HL-60/S4 (cell line): Measurements from ENCODE around the gene IGFL3.
"Not testable (repeated sequence)": the region's sequence is repeated elsewhere in the genome, so short reads cannot be mapped to it uniquely, and the experiment has no call there.

Experiments used
- in situ Hi-C: fragments of 300-500 bp; cut with MboI; formaldehyde crosslinking; loops from 2 replicates; pipeline ENCODE4 v1.14.3; 2022; ENCODE audit warnings: low sequenced_read_pairs

The IGFL3 gene

DNA sequence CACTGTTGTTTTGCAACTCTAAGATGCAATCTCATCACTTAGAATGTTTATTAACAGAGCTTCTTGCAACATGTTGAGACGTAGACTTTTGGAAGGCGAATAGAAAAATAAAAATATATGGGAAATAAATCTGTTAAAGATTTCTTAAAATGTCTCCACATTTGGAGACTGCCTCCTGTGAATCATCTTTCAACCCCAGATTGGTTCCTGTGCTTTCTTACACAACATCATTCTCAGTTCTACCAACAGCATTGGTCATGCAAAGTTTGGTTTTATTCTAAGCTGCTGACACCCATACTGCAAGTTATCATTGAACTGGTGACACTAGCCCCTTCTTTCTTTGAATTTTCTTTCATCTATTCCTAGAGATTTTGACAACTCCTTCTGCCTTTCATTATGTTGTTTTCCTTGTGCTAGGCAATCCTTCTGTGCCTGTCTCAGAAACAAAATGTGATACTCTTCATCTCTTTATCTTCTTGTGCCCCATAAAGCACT is 1.6 kb upstream of the IGFL3 start:
- in situ Hi-C loops: no loop called here

DNA sequence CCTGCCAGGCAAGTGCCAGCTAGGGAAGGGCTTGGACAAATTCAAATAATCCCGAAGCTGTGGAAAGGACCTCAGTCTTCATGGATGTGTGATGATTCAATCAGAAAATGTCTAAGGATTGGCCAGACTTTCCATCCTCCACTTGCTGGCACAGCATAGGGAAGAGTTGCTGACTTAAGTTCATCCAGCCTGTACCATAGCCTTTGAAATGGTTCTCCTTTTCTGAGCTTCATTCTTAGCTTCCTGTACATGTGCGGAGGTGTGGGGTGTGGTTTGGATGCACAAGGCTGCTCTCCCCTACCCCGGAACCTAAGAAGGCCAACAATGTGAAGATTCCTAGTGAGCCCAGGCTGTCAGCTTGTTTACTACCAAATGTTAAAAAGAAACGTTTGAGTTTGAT is 959 bp upstream of the IGFL3 start:
- in situ Hi-C loops: no loop called here

DNA sequence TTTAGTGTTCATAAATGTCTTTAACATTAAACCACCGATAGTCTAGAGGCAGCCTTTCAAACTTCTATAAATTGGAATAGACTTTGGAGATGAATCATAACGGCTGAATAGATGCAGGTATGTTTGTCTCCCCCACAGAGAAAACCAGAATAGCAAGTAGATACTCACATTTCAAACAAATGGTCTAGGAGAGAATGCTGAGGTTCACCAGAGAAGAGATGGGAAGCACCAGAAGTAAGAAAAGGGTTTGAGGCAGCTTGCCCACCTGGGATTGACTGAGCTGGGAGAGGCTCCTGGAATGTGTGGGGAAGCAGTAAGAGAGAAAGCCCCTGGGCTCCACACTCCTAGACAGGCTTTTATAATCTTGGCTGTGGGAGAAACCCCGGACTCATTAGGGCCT is 6.4 kb downstream of the IGFL3 start:
- in situ Hi-C loops: no loop called here

DNA sequence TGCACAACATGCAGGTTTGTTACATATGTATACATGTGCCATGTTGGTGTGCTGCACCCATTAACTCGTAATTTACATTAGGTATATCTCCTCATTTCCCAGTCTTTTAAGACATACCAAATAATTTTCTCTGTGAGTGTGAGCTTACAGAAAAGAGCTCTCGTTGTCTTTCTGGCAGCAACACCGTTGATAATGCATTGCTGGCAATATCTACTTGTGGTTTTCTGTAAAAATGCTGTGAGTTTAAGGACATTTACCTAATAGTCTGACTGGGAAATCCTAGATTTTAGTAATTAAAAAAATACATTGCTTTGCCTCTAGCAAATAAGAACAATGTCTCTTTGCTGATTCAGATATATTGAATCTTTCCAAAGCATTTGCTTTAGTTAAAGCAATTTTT is 8.4 kb downstream of the IGFL3 start:
- in situ Hi-C loops: no loop called here

DNA sequence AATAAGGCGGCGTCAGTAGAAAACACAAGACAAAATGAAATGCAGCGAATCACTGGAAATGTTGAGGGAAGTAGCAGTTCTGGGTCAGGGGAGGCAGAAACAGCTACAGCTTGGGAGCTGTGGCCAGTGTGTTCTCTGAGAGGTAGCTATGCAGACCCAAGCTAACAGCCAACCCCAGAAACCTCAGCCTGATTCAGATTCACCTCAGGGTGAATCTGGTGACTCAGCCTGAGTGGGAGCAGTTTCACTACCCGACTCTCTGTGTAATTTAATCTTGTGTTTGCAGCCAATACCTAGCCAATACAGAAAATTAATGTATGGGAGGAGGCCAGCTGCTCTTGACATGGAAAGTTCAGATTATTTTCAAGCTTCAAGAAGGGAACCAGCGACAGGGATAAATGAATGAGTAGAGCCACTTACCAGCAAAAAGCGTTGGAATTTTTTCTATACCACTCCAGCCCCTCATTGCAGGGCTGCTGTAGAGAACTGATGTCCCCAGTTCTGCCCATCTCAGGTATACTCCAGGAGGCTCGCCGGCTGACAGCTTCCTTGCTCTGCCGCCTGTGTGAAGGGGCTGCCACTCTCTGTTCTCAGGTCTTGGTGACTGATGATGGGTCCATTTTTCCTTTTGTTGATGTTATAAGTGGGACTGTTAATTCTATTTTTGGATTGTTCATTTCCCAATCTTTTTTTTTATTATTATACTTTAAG is 8.9 kb downstream of the IGFL3 start:
- in situ Hi-C loops: no loop called here

DNA sequence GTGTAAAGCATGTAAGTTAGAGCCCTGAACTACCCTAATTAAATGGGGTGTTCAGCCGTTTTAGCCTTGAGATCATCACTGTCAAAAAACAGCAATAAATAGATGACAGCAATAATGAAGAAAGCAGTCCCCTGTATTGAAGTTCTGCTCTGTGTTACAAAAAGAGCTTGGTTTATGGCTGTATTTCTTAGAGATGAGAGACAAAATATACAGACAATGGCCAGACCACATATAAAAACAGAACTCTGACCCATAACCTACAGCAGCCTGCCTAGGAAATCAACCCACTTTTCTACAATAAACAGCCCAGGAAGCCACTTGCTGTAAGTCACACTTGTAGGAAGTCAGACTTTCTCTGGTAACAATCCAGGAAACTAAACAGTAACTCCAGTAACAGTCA is 10.8 kb downstream of the IGFL3 start:
- in situ Hi-C loops: no loop called here

DNA sequence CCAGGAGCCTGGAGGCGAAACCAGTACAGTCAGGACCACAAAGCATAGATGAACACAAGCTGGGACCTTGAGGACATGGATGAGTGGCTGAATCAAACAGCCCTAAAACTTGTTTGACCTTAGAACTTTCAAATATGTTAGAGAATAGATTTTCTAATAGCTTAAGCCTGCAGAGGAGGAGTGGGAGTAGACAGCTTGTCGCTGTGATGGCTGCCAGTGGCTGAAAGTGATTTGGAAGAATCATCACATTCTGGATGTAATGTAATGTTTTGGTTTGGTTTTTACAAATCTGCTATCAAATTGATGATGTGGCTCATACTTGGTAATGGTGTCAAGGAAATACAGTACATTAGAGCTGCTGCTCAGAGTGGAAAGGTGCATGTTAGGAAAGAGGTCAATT is 12.0 kb downstream of the IGFL3 start:
- in situ Hi-C loops: no loop called here

DNA sequence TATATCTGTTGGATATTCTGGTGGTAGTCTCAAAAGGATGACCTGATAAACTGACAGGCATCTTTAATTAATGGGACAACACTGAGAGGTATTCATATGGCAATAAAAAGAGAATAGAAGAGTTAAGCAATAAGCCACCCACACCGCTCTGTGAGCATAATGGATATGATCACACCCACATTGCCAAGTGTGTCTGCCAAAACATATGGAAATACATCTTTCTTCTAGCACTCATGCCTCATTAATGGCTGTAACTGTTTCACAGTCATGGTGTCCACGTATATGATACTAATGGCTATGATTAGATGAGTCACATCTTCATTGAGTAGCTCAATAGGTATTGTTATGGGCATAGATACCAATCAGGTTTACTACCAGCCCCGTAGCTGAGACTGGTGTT is 13.1 kb downstream of the IGFL3 start:
- in situ Hi-C loops: no loop called here

DNA sequence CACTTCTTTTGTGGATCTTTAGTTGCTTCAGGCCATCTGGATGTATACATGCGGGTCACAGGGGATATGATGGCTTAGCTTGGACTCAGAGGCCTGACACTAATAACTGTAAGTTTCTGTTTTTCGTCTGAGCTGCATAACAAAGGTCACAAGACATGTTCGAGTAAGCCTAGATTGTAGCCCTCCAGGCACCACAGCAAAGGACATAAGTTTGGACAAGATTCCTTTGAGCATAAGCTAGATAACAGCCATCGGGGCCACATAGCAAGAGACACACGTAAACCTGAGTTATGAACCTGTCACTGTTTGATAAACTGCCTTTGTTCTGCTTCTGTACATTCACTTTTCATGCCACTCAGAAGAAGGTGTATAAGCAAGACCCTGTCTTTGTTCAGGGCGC is 14.6 kb downstream of the IGFL3 start:
- in situ Hi-C loops: no loop called here

DNA sequence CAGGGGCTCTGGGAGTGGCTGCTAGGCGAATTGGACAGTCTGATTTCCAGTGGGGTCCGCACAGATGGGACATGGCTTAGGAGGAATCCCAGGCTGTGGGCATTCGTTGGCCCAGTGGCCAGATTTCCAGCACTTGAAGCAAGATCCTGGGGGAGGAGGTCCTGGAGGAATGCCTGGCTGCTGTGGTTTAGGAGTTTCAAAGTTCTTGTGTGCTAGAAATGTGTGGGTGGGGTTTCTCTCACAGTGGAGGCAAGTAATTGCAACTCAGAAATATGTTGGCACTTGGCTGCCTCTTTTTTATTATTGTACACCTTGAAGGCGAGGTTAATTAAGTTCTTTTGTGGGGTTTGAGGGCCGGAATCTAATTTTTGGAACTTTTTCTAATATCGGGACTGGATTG is 17.1 kb downstream of the IGFL3 start:
- in situ Hi-C loops: no loop called here

DNA sequence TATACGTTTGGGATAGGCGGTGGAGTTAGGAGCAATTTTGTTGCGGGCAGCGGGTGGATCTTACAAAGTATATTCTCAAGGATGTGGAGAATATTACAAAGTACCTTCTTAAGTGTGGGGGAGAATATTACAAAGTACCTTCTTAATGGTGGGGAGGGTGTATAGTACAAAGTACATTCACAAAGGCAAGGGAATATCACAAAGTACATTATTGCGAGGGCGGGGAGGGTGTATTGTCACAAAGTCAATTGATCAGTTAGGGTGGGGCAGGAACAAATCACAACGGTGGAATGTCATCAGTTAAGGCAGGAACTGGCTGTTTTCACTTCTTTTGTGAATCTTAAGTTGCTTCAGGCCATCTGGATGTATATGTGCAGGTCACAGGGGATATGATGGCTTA is 22.2 kb downstream of the IGFL3 start:
- in situ Hi-C loops: not testable (repeated sequence)

DNA sequence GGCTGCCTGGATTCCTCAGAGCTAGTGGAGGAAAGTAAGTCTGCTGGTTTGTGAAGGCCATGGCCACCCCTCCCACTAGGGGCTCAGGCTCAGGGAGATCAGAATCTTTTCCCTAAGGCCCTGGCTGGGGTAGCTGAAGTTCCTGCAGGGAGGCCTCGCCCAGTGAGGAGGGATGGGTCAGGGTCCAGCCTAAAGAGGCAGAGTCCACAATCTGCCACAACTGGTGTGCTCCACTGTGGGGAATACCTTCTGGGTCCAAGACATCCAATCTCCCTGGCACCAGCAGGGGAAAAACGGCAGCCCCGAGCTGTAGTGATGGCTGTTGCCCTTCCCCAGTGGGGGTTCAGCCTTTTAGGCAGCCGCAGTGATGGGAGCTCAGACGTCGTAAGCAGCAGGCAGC is 23.2 kb downstream of the IGFL3 start:
- in situ Hi-C loops: no loop called here

DNA sequence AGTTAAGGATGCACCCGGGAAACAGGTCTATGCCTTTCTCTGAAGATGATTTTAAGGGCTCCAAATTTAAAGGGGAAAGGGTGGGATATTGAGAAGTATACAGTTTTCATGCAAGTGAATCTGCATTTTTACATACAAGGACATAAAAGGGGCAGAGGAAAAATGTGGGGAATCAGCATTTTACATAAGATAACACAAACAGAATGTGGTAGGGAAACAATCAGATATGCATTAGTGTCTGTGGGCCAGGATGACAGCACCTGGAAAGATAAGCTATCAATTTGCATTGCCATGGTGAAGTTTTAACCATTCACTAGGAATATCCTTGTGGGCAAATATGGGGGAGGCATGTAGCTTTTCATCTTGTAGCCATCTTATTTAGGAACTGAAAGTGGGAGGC is 24.1 kb downstream of the IGFL3 start:
- in situ Hi-C loops: no loop called here

DNA sequence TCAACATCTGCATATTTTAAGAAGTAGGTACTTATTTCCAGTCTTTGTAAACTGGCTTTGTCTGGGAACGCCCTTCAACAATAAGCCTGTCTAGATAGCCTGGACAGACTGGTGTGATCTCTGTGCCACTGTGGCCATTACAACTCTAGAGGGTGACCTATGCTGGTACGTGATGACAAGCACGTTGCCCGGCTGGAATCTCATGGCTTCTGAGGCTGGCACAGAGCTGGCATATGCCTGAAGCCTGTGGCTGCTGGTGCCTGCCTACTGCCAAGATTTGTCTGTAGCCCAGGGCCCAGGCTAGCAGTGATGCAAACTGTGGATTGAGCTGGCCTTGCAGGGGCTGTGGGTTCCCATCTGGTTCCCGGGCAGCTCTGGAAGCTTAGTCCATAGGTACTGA is 34.0 kb downstream of the IGFL3 start:
- in situ Hi-C loops: no loop called here

DNA sequence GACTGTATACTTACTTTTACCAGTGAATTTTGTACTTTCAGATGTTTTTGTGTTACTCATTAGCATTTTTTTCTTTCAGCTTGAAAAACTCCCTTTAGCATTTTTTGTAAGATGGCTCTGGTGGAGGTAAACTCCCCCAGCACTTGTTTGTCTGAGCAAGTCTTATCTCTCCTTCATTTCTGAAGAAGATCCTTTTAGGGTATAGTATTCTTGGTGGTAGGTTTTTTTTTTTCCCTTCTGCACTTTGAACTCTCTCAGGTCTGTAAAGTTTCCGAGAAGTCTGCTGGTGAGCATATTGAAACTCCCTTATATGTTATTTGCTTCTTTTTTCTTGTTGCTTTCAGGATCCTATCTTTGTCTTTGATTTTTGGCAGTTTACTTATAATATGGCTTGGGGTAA is 35.1 kb downstream of the IGFL3 start:
- in situ Hi-C loops: no loop called here

DNA sequence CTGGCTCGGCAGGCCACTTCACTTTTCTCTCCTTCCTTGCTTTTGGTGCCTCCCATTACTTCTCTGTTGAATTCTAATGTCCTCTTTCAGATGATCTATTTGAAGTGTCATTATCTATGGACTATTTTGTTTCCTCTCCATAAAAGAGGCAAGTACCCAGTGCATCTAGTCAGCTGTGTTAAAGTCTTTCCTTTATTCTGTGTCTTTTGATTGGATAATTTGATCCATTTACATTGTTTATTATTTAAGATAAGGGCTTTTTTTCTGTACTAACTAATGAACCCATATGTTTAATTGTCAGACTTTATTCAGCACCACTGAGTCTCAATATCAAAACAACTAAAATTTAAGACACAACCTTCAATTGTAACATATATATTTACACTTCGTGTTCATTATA is 36.4 kb downstream of the IGFL3 start:
- in situ Hi-C loops: no loop called here

DNA sequence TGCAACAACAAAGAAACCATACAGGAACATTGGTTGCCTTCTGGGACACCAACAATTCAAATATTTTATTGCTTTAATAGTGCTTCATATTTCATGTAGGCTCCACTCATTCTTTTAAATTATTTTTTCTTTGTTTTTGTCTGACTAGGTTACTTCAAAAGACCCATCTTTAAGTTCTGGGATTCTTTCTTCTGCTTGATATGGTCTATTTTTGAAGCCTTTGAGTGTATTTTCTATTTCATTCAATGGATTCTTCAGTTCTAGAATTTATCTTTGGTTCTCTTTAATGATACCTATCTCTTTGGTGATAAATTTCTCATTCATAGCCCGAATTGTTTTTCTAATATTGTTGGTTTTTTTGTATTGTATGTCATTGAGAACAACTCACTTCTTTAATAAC is 38.6 kb downstream of the IGFL3 start:
- in situ Hi-C loops: no loop called here

DNA sequence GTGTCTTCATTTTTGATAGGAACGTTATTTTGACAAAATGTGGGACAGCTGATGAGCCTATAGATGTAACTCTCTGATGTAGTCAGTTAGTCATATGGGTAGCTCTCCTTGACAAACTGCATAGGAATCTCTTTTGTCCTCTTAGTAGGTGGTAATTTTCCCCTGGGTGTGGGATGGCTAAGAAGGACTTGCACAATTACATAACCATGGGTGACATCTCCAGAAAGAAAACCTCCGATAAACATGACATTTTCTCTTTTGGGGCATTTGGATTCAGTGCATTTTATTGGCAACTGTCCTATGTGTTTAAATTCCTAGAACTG is 41.8 kb downstream of the IGFL3 start:
- in situ Hi-C loops: loop anchor here (5.0 kb wide), 1 partner anchor 180 kb away; no protein-coding TSS in a partner anchor

DNA sequence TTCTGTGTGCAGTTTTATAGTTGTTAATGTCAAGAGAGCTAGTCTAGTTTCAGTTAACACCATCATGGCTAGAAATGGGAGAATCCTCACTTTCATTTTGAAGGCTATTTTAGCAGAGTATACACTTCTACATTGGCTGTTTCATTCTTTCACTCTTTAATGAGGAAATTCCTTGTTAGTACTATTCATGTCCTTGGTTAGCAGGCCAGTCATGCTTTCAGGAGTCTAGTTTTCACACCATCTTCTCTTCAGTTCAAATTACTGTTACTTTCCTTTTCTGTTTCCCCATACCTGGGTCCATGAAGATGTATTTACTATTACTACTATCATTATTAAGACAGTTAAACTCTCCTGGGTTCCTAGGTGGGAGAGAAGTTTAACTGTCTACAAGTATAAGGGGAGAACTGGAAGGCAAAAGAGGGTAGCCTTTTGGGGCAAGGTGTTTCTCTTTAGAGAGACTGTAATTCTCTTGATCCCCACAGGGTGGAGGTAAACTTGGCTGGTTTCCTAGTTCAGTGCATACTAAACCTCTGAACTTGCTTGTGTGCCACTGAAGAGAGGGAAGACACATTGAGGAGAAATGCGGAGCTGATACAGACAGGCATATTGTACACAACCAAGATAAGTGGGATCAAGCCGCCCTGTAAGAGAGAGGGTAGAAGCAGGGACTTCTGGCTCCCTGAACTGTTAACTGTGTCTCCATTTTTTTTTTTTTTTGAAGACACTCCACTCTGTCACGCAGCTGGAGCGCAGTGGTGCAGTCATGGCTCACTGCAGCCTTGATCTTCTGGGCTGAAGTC is 42.4 kb downstream of the IGFL3 start:
- in situ Hi-C loops: loop anchor here (5.0 kb wide), 1 partner anchor 180 kb away; no protein-coding TSS in a partner anchor

DNA sequence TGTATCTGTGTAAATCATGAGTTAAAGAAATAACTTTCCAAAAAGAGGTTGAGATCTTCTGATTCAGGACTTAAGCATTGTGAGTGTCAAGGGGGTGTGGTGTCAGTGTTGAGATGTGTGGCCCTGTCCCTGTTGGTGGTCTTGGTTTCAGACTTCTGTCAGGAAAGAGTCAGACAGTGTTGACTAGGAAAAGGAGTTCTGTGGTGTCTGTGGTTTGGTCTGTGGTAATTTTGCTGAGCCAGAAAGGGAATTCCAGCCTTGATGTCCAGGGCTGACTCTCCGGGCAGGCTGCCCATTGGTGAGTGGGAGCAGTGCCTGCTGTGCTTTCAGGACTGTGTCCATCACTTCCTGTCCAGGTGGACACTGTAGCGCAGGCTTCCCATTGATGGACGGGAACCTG is 43.9 kb downstream of the IGFL3 start:
- in situ Hi-C loops: loop anchor here (5.0 kb wide), 1 partner anchor 182 kb away; no protein-coding TSS in a partner anchor

DNA sequence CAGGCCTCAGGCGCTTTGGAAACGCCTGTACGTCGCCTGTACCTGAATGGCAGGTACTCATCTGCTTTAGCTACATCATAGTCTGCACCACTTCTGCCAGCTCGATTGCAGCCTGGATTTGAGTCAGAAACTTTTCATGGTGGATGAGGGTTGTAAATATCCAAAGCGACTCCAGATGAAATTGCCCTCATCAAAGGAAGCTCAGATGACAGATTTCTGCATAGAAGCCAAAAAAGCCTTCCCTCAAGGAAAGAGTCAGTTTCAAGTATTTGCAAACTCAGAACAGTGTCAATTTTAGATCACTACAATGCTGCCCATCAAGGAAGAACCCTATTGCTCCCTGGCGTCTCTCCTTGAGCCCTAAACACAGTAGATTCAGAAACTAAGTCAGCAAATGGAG is 44.9 kb downstream of the IGFL3 start:
- in situ Hi-C loops: no loop called here

DNA sequence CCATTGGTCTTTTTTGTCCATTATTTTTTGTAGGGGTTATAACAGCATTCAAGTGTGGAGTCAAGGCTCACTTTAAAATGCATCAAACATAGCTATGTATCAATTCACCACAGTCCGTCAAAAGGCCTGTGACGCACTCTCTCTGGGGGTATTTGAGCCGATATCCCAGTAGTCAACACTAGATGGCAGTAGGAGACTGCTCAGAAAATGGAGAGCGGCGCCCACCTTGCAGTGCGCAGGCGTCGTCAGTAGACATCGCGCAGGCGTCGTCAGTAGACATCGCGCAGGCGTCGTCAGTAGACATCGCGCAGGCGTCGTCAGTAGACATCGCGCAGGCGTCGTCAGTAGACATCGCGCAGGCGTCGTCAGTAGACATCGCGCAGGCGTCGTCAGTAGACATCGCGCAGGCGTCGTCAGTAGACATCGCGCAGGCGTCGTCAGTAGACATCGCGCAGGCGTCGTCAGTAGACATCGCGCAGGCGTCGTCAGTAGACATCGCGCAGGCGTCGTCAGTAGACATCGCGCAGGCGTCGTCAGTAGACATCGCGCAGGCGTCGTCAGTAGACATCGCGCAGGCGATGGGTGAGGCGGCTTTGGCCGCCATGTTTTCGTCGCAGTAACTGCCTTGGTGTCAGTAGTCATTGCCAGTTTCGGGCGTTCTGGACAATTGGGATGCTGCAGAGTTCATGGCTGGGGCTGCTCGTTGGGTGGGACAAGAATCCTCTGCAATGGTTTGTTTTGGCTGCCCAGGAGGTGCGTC is 45.7 kb downstream of the IGFL3 start:
- in situ Hi-C loops: not testable (repeated sequence)
